NCI-H524 (cell line): ENCODE data around the gene TMEM44.
A peak's percentile ranks its signal among the peaks of the same experiment; 100 is the strongest.
"Not testable (repeated sequence)": the region's sequence is repeated elsewhere in the genome, so short reads cannot be mapped to it uniquely, and the experiment has no call there.

Experiments
- DNase-seq, 2 experiments: peaks; one replicate each; lab custom pipeline; 2025; lab: John Stamatoyannopoulos, UW

TMEM44 gene

GRCh38 chr3:194554473-194555123, 78.6 kb downstream of the TMEM44 start:
- no peak for DNase-seq

- DNase-seq: peak in 1 of 2 experiments; percentile 38
Measured at GRCh38 chr3:194552327-194552949, 80.8 kb downstream of the TMEM44 start.

GRCh38 chr3:194549853-194550252, 83.4 kb downstream of the TMEM44 start:
- DNase-seq: no peak

- DNase-seq: no peak
Measured at GRCh38 chr3:194548346-194549321, 84.6 kb downstream of the TMEM44 start.

GRCh38 chr3:194547042-194547441, 86.2 kb downstream of the TMEM44 start:
- DNase-seq: no peak

GRCh38 chr3:194545538-194545937, 87.7 kb downstream of the TMEM44 start:
- not testable (repeated sequence) for DNase-seq

GRCh38 chr3:194543550-194543949, 89.7 kb downstream of the TMEM44 start:
- DNase-seq: no peak

GRCh38 chr3:194541483-194541882, 91.7 kb downstream of the TMEM44 start:
- DNase-seq: no peak

GRCh38 chr3:194540274-194540905, 92.8 kb downstream of the TMEM44 start:
- DNase-seq: no peak

- no peak for DNase-seq
Measured at GRCh38 chr3:194539498-194539897, 93.7 kb downstream of the TMEM44 start.

- DNase-seq: no peak
Measured at GRCh38 chr3:194537732-194538247, 95.4 kb downstream of the TMEM44 start.
